ENCODE data around the gene UGT3A1. TPM values are rescaled to one million over a fixed set of nuclear protein-coding genes. Genes with fewer than 3 reads are reported as not detected.

Gene UGT3A1
- total RNA-seq, 1 donor from 2014 or later: not detected

- intact Hi-C loops (cut with DNase I): no loop called here
- H3K4me3 ChIP-seq: no peak overlapping the region
- no peak for DNase-seq (ENCODE audit: extremely low spot score in 2 of 2)
- TF ChIP-seq CTCF (IDR thresholded peaks at IDR 0.05): no peak
- no peak for TF ChIP-seq POLR2A (IDR thresholded peaks at IDR 0.05)
- TF ChIP-seq POLR2AphosphoS5 (IDR thresholded peaks at IDR 0.05; ENCODE audit: insufficient read depth in 1 of 2, low read depth in 1 of 2): no peak
- no peaks in the 10 kb centered on the region for H3K36me3 ChIP-seq
- H3K27me3 ChIP-seq: no peaks in the 10 kb centered on the region
- H3K4me1 ChIP-seq: no peaks in the 10 kb centered on the region
- no peak overlapping the region for H3K27ac ChIP-seq
- no peaks in the 10 kb centered on the region for H3K9me3 ChIP-seq
Measured at GRCh38 chr5:35971186-35971877, 19.9 kb downstream of the UGT3A1 start.

- Histone ChIP-seq H3K27me3 (no peaks in the 10 kb centered on the region), H3K4me3 (no peak overlapping the region), H3K9me3 (no peaks in the 10 kb centered on the region), H3K27ac (no peak overlapping the region), H3K36me3 (no peaks in the 10 kb centered on the region), H3K4me1 (no peaks in the 10 kb centered on the region)
- TF ChIP-seq CTCF (IDR thresholded peaks at IDR 0.05) (no peak), POLR2A (IDR thresholded peaks at IDR 0.05) (no peak), POLR2AphosphoS5 (IDR thresholded peaks at IDR 0.05; ENCODE audit: insufficient read depth in 1 of 2, low read depth in 1 of 2) (no peak)
- DNase-seq (ENCODE audit: extremely low spot score in 2 of 2): no peak
- intact Hi-C loops (cut with DNase I): no loop called here
Measured at GRCh38 chr5:35963381-35963843, 27.8 kb downstream of the UGT3A1 start.

- no peak overlapping the region for H3K4me3 ChIP-seq
- H3K27me3 ChIP-seq: no peaks in the 10 kb centered on the region
- DNase-seq (ENCODE audit: extremely low spot score in 2 of 2): no peak
- no peak overlapping the region for H3K27ac ChIP-seq
- intact Hi-C loops (cut with DNase I): no loop called here
- H3K9me3 ChIP-seq: no peaks in the 10 kb centered on the region
- H3K36me3 ChIP-seq: no peaks in the 10 kb centered on the region
- TF ChIP-seq POLR2A (IDR thresholded peaks at IDR 0.05) (no peak), CTCF (IDR thresholded peaks at IDR 0.05) (no peak), POLR2AphosphoS5 (IDR thresholded peaks at IDR 0.05; ENCODE audit: insufficient read depth in 1 of 2, low read depth in 1 of 2) (no peak)
- no peaks in the 10 kb centered on the region for H3K4me1 ChIP-seq
Measured at GRCh38 chr5:35960328-35960727, 30.9 kb downstream of the UGT3A1 start.

GRCh38 chr5:35956429-35956828 is 34.8 kb downstream of the UGT3A1 start:
- Histone ChIP-seq H3K27me3 (no peaks in the 10 kb centered on the region), H3K36me3 (no peaks in the 10 kb centered on the region), H3K27ac (no peak overlapping the region), H3K4me3 (no peak overlapping the region), H3K9me3 (no peaks in the 10 kb centered on the region), H3K4me1 (no peaks in the 10 kb centered on the region)
- no peak for TF ChIP-seq POLR2A (IDR thresholded peaks at IDR 0.05)
- TF ChIP-seq POLR2AphosphoS5 (IDR thresholded peaks at IDR 0.05; ENCODE audit: insufficient read depth in 1 of 2, low read depth in 1 of 2): no peak
- no peak for DNase-seq (ENCODE audit: extremely low spot score in 2 of 2)
- intact Hi-C loops (cut with DNase I): no loop called here

GRCh38 chr5:35954175-35954574 is 37.0 kb downstream of the UGT3A1 start:
- Histone ChIP-seq H3K27me3 (no peaks in the 10 kb centered on the region), H3K36me3 (no peaks in the 10 kb centered on the region), H3K4me1 (no peaks in the 10 kb centered on the region), H3K27ac (no peak overlapping the region), H3K4me3 (no peak overlapping the region), H3K9me3 (no peaks in the 10 kb centered on the region)
- intact Hi-C loops (cut with DNase I): no loop called here
- no peak for TF ChIP-seq POLR2AphosphoS5 (IDR thresholded peaks at IDR 0.05; ENCODE audit: insufficient read depth in 1 of 2, low read depth in 1 of 2)
- no peak for TF ChIP-seq POLR2A (IDR thresholded peaks at IDR 0.05)
- TF ChIP-seq CTCF (IDR thresholded peaks at IDR 0.05): no peak
- DNase-seq (ENCODE audit: extremely low spot score in 2 of 2): no peak

All from vagina (tissue), 2 donors.